RPMI8226 (cell line): Measurements from ENCODE around the gene TMEM89.

Experiments
- DNase-seq: peaks from one replicate; pipeline ENCODE4 v3.0.0-alpha.2; 2015

Gene TMEM89

DNA sequence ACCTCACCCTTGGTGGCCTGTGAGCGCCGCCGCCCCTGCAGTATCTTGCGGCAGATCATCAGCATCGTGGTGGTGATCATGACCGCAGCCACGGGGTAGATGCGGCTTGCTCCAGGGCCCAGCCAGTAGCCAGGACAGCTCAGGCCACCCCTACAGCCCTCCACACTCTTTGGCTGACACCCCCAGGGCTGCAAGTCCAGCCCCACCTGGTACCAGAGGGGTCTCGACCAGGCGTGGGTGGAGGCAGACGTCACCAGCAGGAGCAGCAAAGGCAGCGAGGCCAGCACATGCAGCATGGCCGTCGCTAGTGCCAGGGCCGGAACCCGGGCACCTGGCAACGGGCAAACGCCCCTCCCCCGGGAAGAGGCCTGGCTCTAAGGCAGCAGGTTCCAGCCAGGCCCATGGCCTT is at the start of gene TMEM89:
Gene TMEM89 (minus strand): TSS at position 309 of the 409 bp plus-strand sequence. CDS start 13 bp downstream, at position 296.
- no peak for DNase-seq

DNA sequence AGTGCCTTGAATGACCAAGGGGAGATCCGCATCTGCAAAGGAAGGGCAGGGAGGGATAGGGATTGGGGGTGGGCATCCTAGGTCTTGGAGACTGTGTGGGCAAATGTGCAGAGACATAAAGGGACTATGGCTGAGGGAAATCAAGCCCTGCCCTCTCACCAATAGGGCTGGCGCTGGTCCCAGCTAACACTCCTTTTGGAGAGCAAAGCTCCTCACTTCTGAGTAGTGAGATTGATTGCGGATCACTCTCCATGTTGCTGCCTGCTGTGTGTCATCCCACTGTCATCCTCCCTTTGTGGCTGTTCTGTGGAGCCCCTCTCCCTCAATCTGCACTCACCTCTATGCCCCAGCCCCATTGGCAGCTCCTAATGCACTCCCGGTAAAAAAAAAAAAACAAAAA is 43.4 kb upstream of the TMEM89 start:
- no peak for DNase-seq

- DNase-seq = no peak
These were observed 42.7 kb upstream of the TMEM89 start for GRCh38 chr3:48664313-48664644.

DNA sequence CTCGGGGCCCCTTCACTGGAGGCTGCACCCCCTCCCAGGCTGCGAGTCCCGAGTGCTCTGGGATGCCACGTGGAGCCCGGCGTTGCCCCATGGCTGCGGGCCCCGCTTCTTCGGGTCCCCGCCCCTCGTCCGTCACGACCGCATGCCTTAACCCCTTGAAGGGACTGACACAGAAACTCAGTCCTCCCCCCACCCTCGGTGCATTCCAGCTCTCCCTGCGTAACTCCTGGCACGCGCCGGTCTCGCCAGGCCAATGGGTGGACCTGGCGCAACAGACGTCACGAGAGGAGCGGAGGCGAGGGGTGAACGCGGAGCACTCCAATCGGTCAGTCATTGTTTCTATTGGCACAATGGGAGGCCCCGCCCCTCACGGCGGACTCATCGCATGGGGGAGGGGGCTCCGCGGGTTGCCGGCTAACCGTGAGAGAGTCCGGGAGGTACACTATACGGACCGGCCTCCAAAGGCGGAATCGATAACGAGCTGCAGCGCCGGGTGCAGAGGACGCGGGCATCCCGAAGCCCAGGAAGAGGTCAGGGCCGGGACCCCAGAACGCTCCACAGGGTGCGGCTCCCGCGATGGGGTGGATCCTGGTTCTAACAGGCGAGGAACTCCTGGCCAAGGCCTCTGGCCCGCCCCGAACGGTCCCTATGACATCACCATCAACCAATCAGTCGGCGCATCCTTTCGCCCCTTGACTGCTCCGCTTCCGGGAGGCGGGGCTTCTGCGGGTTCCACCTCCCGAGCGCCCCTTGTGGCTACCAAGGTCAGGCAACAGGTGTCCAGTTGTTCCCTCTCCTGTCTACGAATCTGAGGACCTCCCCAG is 42.1 kb upstream of the TMEM89 start:
- DNase-seq = peak; percentile 98

DNA sequence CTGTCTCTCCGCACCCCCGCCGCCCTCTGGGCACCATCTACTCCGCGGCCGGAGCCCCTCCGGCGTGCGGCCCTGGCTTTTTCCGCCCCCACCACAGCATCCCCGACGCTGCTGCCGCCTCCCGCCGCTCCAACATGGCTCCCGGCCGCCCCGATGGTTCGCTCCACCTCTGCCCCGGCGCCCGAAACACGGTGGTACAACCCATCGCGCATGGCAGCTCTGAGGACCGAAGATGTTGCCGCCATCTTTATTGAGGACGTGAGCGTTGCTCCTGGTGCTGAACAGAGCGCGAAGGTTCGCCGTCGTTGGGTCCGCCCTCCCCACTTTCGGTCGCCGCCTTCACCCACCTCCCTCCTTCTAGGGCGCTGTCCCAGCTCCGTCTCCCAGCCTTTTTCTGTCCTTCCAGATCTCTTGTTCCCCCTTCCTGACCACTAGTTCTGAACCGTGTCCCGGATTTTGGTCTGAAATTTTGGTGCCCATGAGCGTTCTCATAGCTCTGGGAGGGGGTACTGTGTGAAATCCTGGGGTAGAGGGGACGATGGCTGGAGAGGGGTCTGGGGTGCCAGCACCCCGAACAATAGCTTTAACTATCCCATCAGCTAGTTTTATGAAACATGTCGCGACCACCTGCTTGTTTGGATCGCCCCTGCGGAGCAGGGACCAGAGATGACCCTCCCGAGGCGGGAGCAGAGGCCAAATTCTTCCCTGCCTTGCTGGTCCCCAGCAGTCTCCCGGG is 41.4 kb upstream of the TMEM89 start, which contains the start of gene CELSR3:
Gene CELSR3 (minus strand): TSS at position 134 of the 736 bp plus-strand sequence. CDS start 252 bp downstream, outside the sequence.
- peak; percentile 87 for DNase-seq

DNA sequence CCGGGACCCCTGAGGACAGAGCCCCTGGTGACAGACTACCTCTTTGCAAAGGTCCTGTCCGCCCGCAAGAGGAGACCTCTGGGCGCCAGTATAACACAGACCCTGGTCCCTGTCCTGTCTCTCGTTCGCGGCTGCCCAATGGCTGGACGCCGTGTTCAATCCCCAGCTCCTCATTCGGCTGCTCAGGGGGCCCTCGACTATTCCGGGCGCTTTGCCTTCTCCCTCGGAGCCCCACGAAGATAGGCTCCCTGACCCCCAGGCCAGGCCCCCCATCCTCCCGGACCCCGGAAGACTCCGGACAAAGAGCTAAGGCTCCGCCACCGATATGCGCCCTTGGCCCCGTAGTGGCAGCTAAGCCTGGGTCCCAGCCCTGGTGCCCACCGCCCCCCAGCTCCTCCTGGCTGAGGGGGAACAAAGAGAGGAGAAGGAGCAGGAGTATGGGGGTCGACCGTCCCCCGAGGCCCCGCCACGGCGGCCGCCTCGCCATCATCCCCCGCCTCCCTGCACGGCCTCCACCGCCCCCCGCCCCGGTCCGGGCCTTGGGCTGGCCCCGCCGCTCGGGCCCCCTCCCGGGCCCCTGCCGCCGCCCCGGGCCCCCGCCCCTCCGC is 40.7 kb upstream of the TMEM89 start:
- DNase-seq = no peak

GRCh38 chr3:48661501-48662144 is 40.1 kb upstream of the TMEM89 start:
- DNase-seq = peak; percentile 71

DNA sequence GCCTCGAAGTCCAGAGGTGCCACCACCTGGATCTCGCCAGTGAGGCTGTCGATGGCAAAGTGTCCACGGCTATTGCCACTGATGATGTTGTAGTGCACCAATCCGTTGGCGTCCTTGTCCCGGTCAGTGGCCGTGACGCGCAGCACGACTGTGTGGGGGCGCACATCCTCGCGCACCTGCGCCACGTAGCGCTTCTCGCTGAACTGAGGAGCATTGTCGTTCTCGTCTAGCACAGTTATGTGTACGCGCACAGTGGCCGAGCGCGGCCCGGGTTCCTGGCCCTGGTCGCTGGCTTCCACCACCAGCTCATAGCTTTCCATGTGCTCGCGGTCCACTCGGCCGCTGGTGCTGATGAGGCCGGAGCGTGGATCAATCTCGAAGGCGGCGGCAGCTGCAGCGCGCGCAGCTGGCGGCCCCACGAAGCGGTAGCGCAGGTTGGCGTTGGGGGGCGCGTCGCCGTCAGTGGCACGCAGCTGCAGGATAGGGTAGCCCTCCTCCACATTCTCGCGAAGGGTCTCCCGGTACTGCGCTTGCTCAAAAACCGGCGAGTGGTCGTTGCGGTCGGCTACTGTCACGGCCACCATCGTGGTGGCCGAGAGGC is 39.3 kb upstream of the TMEM89 start:
- DNase-seq = no peak

- DNase-seq = no peak
These were observed 35.3 kb upstream of the TMEM89 start for GRCh38 chr3:48656841-48657281.

GRCh38 chr3:48656061-48656840 is 34.7 kb upstream of the TMEM89 start:
- DNase-seq = peak; percentile 84

- no peak for DNase-seq
These were observed 34.0 kb upstream of the TMEM89 start for GRCh38 chr3:48655606-48656005.

DNA sequence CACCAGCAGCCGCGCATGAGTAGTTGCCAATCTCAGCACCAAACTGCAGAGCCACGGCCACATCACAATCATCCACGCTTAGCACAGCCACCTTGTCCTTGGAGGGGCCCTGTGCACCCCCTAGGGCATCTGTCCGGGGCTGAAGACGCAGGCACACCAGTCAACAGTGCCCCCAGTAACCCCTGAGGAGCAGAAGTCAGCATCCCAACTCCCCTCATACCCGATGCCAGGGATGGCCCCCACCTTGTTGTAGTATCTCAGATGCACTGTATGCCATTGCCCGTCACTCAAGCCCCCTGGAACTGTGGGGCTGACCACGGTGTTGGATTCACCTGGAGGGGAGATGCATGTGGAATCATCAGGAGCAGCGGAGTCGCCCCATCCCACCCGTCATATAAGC is 33.5 kb upstream of the TMEM89 start:
- no peak for DNase-seq

- peak; percentile 88 for DNase-seq
These were observed 31.6 kb upstream of the TMEM89 start for GRCh38 chr3:48652923-48653715.

- DNase-seq = no peak
These were observed 30.2 kb upstream of the TMEM89 start for GRCh38 chr3:48651771-48652170.

- DNase-seq = peak; percentile 74
These were observed 29.2 kb upstream of the TMEM89 start for GRCh38 chr3:48650723-48651122.

GRCh38 chr3:48648188-48648850 is 26.8 kb upstream of the TMEM89 start:
- DNase-seq = no peak

DNA sequence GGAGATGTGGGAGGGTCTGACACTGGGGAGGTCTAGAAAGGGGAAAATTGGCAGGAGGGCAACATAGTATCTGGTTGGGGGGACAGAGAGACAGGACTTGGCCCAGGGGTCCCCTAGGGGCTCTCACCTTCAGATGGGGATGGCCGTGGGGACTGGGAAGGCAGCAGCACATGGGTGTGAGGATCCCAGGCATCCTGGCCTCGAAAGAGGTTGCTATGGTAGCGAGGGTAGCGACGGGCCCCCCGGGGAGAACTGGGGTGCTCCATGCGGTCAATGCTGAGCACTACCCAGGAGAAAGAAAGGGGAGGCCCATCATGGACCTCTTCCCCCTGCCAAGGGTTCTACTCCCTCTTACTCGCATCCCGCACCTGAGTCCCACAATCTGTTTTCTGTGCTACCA is 26.1 kb upstream of the TMEM89 start:
- no peak for DNase-seq

DNA sequence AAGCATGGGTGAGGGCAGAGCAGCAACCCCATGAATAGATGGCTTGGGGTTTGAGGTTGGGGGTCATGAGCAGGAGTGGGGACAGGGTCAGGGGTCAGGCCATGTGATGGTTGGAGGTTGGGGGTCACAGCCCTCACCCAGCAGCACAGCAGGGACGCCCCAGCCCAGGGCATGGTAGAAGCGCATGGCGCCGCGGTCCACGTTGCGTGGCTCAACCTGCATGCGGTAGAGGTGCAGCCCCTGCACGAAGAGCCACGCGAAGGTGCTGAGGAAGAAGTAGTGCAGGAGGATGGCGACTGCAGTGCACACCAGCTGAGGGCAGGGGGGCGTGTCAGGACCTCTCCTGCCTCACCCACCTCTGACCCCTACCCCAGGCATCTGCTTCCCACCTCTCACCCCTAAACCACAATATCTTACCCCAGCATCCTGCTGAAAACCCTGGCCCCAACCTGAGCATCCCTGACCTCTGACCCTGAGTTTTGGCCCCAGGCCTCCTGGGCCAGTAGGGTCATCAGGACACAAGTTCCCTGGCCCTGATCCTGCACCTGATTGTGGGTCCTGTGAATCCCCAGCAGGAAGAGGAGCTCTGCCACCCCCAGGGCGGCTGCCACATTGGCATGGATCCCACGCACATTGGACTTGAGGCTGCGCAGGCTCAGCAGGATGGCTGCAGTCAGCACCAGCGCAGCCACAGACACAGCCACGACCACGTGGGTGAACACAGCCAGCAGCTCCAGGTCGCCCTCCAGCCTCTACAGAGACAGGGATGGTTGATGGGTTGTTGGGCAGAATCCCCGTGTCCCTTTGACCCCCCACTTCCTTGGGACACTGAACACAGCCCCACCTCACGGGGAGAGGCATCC is 23.6 kb upstream of the TMEM89 start:
- no peak for DNase-seq

DNA sequence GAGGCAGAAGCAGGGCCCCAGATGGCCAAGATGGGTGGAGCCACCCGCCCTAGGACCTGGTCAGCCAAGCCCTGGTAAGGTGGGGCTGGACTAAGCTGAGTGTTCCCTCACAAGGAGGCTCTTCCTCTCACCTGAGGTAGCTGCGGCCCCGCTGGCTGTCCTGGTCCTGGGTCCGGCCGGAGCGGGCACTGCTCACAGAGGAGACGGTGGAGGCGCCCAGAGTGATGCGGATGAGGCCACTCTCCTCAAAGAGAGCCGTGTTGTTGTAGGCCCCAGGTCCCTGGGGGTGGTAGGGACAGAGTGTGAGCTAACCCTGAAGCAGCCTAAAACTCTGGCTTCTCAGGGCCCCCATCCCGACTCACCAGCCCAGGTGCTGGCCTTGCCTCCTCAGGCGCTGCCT is 21.0 kb upstream of the TMEM89 start:
- DNase-seq = no peak
